GM18505 (cell line): Measurements from ENCODE around the gene DESI2.

Experiments
- ATAC-seq: cut with Tn5 transposase; IDR thresholded peaks from one replicate; pipeline ENCODE4 v1.9.1; 2021; ENCODE audit not compliant: unreplicated experiment
- POLR2A ChIP-seq: IDR thresholded peaks from 4 replicates; pipeline ENCODE4 v1.6.1; 2011; ENCODE audit warnings: borderline replicate concordance; ENCODE audit not compliant: insufficient read depth, insufficient read length; ENCODE audit errors: extremely low read depth

The DESI2 gene

DNA sequence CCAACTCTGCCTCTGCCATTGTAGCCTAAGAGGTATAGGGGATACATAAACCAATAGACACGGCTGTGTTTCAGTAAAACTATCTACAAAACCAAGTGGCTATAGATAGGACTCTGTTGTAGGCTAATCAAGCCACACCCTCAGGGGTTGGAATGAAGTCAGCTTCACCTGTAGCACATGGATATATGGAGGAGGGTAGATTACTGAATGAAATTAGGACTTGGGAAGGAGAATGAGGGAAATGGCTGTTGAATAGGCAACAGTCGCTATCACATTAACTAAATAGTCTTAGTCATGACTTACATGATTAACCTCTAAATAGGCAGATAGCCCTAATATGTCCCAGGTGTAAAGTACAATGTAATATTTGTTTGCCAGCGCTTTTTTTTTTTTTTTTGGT lies 49.7 kb downstream of the DESI2 start:
- no peak for ATAC-seq
- TF ChIP-seq POLR2A, result no peak

DNA sequence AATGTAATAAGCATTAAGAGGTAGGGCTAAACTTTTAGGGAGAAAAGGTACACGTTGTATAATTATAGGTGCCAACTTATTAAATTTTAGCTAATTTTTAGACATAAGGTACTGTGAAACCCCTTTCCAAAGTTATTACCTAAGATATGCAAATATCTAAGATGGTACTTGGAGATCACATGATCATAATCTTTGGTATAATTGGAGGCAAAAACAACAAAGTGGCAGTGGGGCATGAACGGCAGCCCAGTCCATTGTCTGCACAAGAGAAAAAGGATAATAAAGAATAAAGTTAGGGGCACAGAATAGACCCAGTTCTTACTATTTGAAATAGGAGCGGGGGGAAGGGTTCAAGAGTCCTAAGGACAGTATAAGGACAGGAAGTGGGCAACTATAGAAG lies 51.2 kb downstream of the DESI2 start:
- no peak for TF ChIP-seq POLR2A
- no peak for ATAC-seq

- TF ChIP-seq POLR2A, result no peak
- no peak for ATAC-seq
Observed at GRCh38 chr1:244705261-244706234, 52.6 kb downstream of the DESI2 start.

- ATAC-seq, result no peak
- TF ChIP-seq POLR2A, result no peak
Observed at GRCh38 chr1:244709076-244709475, 56.1 kb downstream of the DESI2 start.

DNA sequence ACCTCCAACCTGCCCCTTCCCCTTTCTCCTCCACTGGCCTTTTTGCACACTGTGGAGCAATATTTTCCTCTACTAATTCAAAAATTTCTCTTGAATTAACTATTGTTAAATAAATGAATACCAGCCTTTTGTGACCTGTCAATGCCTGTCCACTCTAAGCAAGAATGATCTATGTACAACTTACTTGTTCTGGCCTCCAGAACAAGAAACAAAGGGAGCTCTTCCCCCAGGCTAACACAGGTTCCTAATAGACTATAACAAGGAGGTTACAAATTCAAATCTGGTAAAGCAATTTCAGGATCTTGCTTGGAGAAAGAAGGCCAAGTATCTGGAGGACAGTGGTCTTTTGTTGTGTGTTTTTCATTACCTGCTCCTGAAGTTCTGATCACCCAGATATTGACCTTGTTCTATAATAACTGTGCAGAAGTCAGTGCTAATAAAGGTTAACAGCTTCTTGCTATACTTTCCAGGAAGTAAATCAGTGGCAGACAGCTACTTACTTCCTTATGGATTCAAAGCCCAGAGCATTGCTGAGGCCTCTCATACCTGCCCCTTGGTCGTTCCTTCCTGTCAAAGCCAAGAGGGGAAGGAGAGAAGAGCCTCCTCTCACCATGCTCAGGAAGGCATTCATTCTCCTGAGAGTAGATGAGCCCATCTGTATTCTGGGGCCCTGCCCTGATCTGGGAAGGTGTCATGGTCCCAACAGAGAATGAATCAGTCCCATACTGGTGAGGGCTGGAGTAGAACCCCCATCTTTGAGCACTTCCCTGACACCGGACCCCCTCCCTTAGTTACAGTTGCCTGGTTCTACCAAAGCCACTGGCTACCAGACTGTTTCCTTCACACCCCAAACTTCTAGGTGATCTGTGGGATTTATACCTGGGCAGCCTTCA lies 56.8 kb downstream of the DESI2 start:
- no peak for ATAC-seq
- TF ChIP-seq POLR2A, result no peak

- TF ChIP-seq POLR2A, result no peak
- ATAC-seq, result no peak
Observed at GRCh38 chr1:244710474-244711062, 57.6 kb downstream of the DESI2 start.

DNA sequence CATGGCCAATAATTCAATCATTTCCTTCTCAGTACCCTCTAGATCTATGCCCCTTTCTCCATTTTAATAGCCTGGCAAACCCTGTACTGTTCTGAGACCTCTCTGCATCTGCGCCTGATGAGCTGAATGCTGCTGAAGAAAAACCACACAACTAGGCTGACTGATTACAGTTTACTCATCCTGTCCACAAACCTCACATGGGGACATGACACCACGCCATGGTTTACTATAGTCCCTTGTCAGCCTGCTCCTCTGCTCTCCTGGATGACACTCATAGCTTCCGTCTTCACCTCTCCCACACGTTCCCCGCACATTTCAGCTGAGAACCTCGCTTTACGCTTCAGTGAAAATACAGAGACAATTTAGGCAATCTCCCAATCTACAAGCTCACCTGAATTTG lies 59.7 kb downstream of the DESI2 start:
- ATAC-seq, result no peak

GRCh38 chr1:244713332-244713731 lies 60.4 kb downstream of the DESI2 start:
- ATAC-seq, result no peak
- no peak for TF ChIP-seq POLR2A

More for the DNA sequence above, 59.7 kb downstream of the DESI2 start:
- no peak for TF ChIP-seq POLR2A

DNA sequence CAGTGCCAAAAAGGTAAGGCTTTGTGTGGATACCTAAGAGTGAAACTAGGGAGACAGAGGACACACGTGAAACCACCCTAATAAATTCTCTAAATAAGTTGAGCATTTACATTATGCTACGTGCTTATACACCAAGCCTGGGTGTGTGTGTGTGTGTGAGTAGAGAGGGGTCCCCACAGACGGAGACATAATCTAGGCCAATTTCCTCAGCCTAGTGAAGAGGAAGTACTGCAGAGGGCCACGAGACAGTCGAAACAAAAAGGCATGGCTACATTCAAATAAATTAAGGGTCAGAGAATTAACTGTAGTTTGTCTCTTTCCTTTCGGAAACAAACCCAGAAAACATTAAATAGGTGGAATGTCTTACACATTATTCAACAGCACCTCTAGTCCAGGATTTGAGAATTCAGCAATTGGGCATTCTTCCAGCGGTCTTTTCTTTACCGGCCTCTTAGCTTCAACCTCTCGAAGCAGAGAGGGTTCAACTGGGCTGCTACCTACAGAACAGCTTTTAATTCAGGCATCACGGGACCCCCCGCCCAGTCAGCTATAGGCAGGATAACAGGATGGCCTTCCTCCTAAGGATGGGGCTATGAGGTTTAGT lies 75.0 kb downstream of the DESI2 start:
- no peak for TF ChIP-seq POLR2A
- no peak for ATAC-seq

DNA sequence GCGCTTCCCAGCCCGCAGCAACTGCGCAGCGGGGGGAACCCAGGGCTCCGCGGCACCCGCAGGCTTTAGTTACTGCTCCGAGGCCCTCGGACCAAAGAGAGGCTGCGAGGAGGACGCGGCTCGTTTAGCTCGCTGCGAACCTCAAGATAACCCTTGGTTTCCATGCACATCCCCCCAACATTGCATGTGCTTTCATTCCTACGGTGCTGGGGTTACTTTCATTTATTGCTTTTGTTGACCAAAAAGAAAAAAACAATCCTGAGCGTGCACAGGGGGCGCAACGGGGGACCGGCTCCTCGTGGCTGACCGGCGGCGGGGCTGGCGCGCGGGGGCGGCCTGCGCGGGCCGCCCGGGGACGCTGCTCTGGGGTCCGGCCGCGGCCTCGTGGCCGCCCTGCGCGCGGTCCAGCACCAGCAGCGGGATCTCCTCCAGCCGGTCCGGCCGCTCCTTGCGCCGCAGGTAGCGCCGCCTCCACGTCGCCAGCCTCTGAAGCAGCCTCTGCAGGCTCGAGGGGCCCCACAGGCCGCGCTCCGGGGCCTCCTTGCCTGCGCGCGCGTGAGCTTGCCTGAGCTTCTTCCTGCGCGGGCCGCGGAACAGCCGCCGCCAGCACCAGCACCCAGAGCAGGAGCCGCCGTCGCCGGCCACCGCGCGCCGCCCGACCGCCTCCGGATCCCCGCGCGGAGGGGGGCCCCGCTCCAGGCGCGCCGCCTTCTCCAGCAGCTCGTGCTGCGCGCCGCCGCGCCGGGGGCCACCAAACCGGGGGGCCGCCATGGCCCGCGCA lies 77.4 kb downstream of the DESI2 start:
- ATAC-seq, result no peak
- TF ChIP-seq POLR2A, result no peak

GRCh38 chr1:244730934-244731434 lies 78.1 kb downstream of the DESI2 start:
- no peak for TF ChIP-seq POLR2A
- ATAC-seq, result no peak

- no peak for ATAC-seq
- no peak for TF ChIP-seq POLR2A
Observed at GRCh38 chr1:244731651-244732050, 78.7 kb downstream of the DESI2 start.
